ENCODE results near the gene PI4K2B.
"Not testable (repeated sequence)": the region's sequence is repeated elsewhere in the genome, so short reads cannot be mapped to it uniquely, and the experiment has no call there.

The PI4K2B gene

DNA sequence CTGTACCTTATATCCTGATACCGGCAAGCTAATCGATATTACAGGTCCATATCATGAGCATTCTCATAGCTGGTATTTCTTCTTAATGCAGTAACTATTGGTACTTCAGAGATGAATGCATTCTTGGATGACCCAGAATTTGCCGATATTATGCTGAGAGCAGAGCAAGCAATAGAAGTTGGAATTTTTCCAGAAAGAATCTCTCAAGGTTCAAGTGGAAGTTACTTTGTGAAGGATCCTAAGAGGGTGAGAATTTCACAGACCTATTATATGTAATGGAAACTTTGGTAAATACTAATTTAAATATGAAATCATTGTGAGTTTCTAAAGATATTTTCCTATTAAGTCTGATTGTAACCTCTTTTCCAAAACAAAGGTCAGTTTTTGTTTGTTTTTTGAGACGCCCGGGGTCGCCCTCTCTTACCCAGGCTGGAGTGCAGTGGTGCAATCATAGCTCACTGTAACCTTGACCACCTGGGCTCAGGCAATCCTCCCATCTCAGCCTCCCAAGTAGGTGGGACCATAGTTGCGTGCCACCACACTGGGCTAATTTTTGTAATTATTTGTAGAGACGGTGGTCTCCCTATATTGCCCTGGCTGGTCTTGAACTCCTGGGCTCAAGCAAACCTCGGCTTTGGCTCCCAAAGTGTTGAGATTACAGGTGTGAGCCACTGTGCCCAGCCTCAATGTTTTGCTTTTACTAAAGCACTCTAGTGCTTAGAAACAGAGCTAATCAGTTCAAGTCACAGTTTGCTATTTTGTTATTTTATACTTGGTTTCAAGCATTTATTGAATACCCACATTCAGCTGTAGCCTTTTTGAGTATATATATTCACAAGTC, 18.6 kb downstream of the PI4K2B start:
- Mint-ChIP-seq H3K27me3 (ENCODE audit: low read depth) (no peaks in the 10 kb centered on the region), H3K36me3 (ENCODE audit: low read depth) (peaks cover 25% of the 10 kb centered on the region), H3K4me3 (no peak overlapping the region), H3K27ac (no peak overlapping the region), H3K9me3 (no peaks in the 10 kb centered on the region), H3K4me1 (ENCODE audit: low read depth) (peaks cover 12% of the 10 kb centered on the region)
- DNase-seq (ENCODE audit: low spot score), result no peak

DNA sequence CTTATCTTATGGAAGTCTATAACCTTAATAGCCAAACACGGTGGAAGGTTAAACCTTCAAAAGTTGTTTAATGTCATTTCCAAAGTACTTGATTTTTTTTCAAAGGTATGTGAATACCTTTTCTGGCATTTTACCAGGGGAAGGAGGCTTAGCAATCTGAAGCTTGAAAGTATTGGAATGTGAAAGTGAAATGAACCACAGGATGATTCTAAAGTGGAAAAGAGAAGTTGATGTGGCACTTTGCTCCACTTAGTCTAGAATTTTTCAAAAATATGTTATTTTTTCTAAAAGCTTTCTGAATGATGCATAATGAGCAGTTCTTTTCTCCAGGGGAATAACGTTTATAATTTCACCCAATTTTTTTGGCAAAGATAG, 19.2 kb downstream of the PI4K2B start:
- Mint-ChIP-seq H3K36me3 (ENCODE audit: low read depth) (peaks cover 26% of the 10 kb centered on the region), H3K4me3 (no peak overlapping the region), H3K27ac (no peak overlapping the region), H3K9me3 (no peaks in the 10 kb centered on the region), H3K27me3 (ENCODE audit: low read depth) (no peaks in the 10 kb centered on the region), H3K4me1 (ENCODE audit: low read depth) (peaks cover 12% of the 10 kb centered on the region)
- DNase-seq (ENCODE audit: low spot score), result no peak

DNA sequence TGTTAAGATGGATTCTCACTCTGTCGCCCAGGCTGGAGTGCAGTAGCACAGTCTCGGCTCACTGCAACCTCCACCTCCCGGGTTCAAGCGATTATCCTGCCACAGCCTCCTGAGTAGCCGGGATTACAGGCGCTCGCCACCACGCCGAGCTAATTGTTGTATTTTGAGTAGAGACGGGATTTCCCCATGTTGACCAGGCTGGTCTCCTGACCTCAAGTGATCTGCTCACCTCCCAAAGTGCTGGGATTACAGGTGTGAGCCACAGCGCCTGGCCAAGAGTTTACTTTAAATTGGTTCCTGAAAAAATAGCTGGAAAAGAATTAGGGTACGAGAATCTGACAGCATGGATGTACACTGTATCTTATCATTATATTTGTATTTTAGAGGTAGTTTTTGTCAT, 20.0 kb downstream of the PI4K2B start:
- not testable (repeated sequence) for H3K27me3 Mint-ChIP-seq (ENCODE audit: low read depth); DNase-seq (ENCODE audit: low spot score); H3K4me3 Mint-ChIP-seq; H3K9me3 Mint-ChIP-seq; H3K27ac Mint-ChIP-seq
- H3K36me3 Mint-ChIP-seq (ENCODE audit: low read depth), result peaks cover 22% of the 10 kb centered on the region
- H3K4me1 Mint-ChIP-seq (ENCODE audit: low read depth), result peaks cover 12% of the 10 kb centered on the region

DNA sequence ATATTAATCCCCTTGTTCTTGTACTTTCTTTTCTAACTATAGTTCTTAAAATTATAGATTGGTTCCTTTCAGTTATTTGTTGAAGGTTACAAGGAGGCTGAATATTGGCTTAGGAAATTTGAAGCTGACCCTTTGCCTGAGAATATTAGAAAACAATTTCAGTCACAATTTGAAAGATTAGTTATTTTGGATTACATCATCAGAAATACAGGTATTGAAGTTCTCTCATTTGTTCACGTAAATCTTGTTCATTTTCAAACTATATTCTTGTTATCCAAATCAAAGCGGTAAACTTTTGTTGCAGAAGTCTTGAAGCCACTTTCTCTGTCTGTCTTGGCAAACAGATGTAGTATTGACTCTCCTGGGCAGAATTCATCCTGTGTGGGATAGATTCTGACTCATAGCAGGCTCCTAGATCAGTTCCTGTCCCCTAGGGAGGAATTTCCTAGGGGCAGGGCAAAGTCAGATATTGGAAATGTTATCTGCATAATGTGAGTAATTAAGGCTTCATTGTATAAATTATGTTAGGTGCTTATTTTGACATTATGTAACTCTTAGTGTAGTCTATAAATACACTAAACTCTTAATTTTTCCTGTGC, 25.2 kb downstream of the PI4K2B start:
- Mint-ChIP-seq H3K4me3 (no peak overlapping the region), H3K4me1 (ENCODE audit: low read depth) (no peaks in the 10 kb centered on the region), H3K27ac (no peak overlapping the region), H3K36me3 (ENCODE audit: low read depth) (peaks cover 43% of the 10 kb centered on the region), H3K9me3 (no peaks in the 10 kb centered on the region), H3K27me3 (ENCODE audit: low read depth) (no peaks in the 10 kb centered on the region)
- DNase-seq (ENCODE audit: low spot score), result no peak

DNA sequence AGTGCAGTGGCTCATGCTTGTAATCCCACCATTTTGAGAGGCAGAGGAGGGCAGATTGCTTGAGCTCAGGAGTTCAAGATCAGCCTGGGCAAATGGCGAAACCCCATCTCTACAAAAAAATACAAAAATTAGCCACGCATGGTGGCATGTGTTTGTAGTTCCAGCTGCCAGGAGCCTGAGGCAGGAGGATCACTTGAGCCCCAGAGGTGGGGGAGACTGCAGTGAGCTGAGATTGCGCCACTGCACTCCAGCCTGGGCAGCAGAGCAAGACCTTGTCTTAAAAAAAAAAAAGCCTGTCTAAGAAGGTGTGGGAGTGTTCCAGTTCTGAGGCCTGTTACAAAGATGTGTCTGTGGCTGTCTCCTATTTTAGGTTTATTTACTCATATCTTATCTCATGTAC, 38.0 kb downstream of the PI4K2B start:
- H3K27me3 Mint-ChIP-seq (ENCODE audit: low read depth), result no peaks in the 10 kb centered on the region
- H3K36me3 Mint-ChIP-seq (ENCODE audit: low read depth), result peaks cover 42% of the 10 kb centered on the region
- no peak for DNase-seq (ENCODE audit: low spot score)
- H3K27ac Mint-ChIP-seq, result no peak overlapping the region
- no peaks in the 10 kb centered on the region for H3K9me3 Mint-ChIP-seq
- H3K4me3 Mint-ChIP-seq, result no peak overlapping the region
- no peaks in the 10 kb centered on the region for H3K4me1 Mint-ChIP-seq (ENCODE audit: low read depth)

DNA sequence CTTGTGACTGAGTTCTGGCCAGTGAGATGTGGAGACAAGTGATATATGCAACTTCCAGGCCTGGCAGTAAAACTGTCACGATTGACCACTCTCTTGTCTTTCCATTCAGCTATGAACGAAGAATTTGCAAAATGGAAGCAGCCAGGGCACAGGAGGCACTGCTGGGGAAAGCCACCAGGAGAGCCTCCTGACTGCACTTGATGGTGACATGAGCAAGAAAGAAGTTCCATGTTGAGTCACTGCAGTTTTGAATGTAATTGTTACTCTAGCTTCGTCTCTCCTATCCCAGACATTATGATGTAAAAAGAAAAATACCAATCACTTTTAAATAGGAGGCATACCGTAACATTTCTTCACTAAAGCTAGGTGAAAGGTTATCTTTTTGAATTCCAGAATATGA, 46.4 kb downstream of the PI4K2B start:
- no peak for DNase-seq (ENCODE audit: low spot score)
- no peaks in the 10 kb centered on the region for H3K9me3 Mint-ChIP-seq
- H3K27me3 Mint-ChIP-seq (ENCODE audit: low read depth), result no peaks in the 10 kb centered on the region
- no peak overlapping the region for H3K27ac Mint-ChIP-seq
- no peaks in the 10 kb centered on the region for H3K4me1 Mint-ChIP-seq (ENCODE audit: low read depth)
- no peak overlapping the region for H3K4me3 Mint-ChIP-seq
- H3K36me3 Mint-ChIP-seq (ENCODE audit: low read depth), result peaks cover 20% of the 10 kb centered on the region

DNA sequence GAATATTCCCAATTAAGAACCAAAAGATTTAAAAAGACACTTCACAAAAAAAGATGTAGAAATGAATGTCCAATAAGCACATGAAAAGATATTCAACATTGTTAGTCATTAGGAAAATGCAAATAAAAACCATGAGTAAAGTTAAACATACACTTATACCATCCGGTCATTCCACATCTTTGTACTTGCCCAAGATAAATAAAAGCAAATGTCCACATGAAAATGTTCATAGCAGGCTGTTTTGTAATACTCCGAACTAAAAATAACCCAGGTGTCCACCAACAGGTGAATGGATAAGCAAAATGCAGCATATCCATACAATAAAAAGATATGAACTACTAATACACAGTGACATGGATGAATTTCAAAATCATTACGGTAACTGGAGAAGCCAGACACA, 50.1 kb downstream of the PI4K2B start:
- Mint-ChIP-seq H3K27ac (no peak overlapping the region), H3K9me3 (peaks cover 11% of the 10 kb centered on the region), H3K27me3 (ENCODE audit: low read depth) (peaks cover 13% of the 10 kb centered on the region), H3K36me3 (ENCODE audit: low read depth) (peaks cover 13% of the 10 kb centered on the region), H3K4me1 (ENCODE audit: low read depth) (no peaks in the 10 kb centered on the region), H3K4me3 (no peak overlapping the region)
- DNase-seq (ENCODE audit: low spot score), result no peak

DNA sequence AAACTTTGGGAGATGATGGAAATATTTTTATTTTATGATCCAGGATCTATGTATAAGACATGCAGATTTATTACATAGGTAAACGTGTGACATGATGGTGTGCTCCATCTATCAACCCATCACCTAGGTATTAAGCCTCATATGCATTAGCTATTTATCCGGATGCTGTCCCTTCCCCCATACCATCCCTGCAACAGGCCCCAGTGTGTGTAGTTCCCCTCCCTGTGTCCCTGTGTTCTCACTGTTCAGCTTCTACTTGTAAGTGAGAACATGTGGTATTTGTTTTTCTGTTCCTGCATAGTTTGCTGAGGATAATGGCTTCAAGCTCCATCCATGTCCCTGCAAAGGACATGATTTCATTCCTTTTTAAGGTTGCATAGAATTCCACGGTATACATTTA, 50.6 kb downstream of the PI4K2B start:
- peaks cover 13% of the 10 kb centered on the region for H3K36me3 Mint-ChIP-seq (ENCODE audit: low read depth)
- peaks cover 11% of the 10 kb centered on the region for H3K9me3 Mint-ChIP-seq
- H3K27ac Mint-ChIP-seq, result no peak overlapping the region
- DNase-seq (ENCODE audit: low spot score), result no peak
- H3K4me1 Mint-ChIP-seq (ENCODE audit: low read depth), result no peaks in the 10 kb centered on the region
- H3K4me3 Mint-ChIP-seq, result no peak overlapping the region
- peaks cover 13% of the 10 kb centered on the region for H3K27me3 Mint-ChIP-seq (ENCODE audit: low read depth)

DNA sequence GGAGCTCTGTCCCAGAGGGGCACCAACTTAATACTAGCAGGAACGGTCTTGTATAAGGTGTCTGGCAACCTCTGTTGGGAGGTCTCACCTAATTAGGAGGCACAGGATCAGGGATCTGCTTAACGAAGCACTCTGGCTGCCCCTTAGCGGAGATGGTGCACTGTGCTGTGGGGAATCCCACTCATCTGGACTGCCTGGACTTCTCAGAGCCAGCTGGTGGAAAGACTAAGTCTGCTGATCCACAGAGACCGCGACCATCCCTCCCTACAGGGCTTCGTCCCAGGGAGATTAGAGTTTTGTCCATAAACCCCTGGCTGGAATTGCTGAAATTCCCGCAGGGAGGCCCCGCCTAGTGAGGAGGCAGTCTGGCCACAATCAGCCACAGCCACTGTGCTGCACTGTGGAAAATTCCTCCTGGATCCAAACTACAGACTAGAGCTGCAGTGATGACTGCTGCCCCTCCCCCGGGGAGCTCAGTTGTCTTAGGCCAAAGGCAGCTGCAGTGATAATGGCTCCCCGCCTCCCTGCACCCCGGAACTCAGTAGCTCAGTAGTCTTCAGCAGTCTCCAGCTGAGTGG, 56.7 kb downstream of the PI4K2B start:
- Mint-ChIP-seq H3K27me3 (ENCODE audit: low read depth) (peaks cover 15% of the 10 kb centered on the region), H3K4me3 (no peak overlapping the region), H3K27ac (no peak overlapping the region), H3K36me3 (ENCODE audit: low read depth) (peaks cover 2% of the 10 kb centered on the region), H3K4me1 (ENCODE audit: low read depth) (no peaks in the 10 kb centered on the region), H3K9me3 (peaks cover 11% of the 10 kb centered on the region)
- no peak for DNase-seq (ENCODE audit: low spot score)

DNA sequence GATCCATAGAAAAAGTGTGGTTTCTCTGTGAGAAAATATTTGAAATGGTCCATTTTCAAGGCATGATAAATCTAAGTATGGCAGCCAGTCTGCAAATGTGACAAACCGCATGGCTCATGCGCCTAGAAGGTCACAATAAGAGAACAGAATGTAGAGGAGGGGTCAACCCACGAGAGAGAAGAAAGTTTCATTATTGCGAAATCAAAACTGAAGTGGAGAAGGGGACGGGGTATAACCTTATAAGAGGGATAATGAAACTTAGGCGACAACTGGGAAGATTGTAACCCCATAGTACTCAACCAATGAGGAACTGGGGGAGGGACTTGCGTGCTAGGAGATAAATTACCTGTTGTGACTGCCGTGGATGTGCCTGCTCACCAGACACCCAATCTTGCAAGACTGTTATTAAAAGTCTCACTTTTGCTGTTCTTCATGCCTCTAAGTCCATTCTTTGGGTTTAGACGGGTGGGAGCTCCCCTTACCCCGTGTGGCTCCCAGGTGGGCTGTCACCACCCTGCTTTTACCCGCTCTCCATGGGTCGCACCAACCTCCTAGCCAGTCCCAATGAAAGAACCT, 57.4 kb downstream of the PI4K2B start:
- Mint-ChIP-seq H3K4me3 (no peak overlapping the region), H3K36me3 (ENCODE audit: low read depth) (peaks cover 2% of the 10 kb centered on the region), H3K9me3 (peaks cover 11% of the 10 kb centered on the region), H3K27ac (no peak overlapping the region), H3K27me3 (ENCODE audit: low read depth) (peaks cover 13% of the 10 kb centered on the region), H3K4me1 (ENCODE audit: low read depth) (no peaks in the 10 kb centered on the region)
- DNase-seq (ENCODE audit: low spot score), result no peak

DNA sequence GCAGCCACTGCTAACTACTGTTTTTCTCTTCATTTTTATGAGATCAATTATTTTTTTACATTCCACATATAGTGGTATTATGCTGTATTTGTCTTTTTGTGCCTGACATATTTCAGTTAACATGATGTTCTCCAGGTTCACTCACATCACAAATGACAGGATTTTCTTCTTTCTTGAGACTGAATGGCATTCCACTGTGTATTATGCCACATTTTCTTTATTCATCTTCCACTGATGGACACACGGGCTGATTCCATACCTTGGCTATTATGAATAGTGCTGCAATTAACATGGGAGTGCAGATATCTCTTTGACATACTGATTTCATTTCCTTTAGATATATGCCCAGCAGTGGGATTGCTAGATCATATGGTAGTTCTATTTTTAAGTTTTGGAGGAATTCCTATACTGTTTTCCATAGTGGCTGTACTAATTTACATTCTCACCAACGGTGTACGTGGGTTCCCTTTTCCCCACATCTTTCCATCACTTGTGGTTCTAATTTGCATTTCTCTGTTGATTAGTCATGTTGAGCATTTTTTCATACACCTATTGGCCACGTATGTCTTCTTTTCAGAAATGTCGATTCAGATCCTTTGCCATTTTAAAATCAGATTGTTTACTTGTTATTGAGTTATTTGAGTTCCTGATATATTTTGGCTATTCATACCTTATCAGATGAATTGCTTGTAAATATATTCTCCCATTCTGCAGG, 63.9 kb downstream of the PI4K2B start:
- Mint-ChIP-seq H3K9me3 (no peaks in the 10 kb centered on the region), H3K27me3 (ENCODE audit: low read depth) (peaks cover 2% of the 10 kb centered on the region), H3K27ac (no peak overlapping the region), H3K4me1 (ENCODE audit: low read depth) (no peaks in the 10 kb centered on the region), H3K4me3 (no peak overlapping the region), H3K36me3 (ENCODE audit: low read depth) (no peaks in the 10 kb centered on the region)
- DNase-seq (ENCODE audit: low spot score), result no peak

DNA sequence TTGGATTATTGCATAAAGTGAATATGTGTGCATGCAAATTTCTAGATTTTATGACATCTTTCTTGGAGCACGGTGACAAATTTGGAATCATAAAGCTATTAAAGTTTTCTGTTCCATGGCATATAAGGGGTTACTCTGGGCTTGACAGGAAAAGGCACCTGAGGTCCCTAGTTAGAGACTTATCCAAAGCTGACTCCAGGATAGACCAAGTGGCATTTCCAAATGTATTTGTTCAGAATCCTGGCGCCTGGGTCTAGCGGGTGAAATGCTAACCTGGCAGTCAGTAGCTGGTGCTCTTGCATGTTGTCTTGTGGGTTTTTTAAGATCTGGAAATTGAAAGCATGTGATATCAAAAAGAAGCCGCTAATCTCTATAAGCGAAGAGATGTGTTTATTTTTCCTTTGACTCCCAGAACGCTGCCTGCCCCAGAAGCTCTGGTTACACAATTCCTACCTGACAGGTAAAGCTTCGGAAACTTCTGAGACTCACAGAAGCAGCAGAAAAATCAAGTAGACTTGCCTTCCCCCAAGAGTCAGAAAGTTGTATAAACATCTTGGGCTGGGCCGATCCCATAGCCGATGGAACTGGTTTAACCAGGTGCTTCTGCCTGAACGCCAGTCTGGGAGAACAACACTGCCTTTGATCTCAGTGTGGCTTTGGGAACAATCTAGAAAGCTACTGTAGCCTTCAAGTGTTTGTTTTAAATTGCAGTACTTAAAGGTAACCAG, 65.8 kb downstream of the PI4K2B start:
- H3K36me3 Mint-ChIP-seq (ENCODE audit: low read depth), result no peaks in the 10 kb centered on the region

DNA sequence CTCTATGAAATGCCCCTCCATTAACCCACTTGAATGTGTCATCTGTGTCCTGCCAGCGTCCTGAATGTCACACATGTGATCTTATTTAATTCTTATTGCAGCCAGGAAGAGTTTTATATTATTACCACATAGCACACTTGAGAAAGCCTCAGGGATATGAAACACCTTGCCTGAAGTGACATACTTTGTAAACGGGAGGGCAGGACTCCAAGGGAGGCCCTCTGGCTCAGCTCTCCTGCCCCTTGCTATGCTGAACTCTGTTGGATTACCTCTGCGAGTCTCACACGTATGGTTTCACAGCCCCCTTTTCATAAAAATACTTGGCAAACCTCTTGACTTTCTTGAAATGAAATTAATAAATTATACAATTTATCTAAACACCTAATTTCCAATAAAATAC, 67.6 kb downstream of the PI4K2B start:
- Mint-ChIP-seq H3K9me3 (no peaks in the 10 kb centered on the region), H3K36me3 (ENCODE audit: low read depth) (no peaks in the 10 kb centered on the region), H3K4me1 (ENCODE audit: low read depth) (no peaks in the 10 kb centered on the region), H3K27me3 (ENCODE audit: low read depth) (no peaks in the 10 kb centered on the region), H3K4me3 (no peak overlapping the region), H3K27ac (no peak overlapping the region)
- no peak for DNase-seq (ENCODE audit: low spot score)

More for the DNA sequence above, 65.8 kb downstream of the PI4K2B start:
- Mint-ChIP-seq H3K27me3 (ENCODE audit: low read depth) (peaks cover 1% of the 10 kb centered on the region), H3K4me1 (ENCODE audit: low read depth) (no peaks in the 10 kb centered on the region), H3K9me3 (no peaks in the 10 kb centered on the region), H3K27ac (no peak overlapping the region), H3K4me3 (no peak overlapping the region)
- DNase-seq (ENCODE audit: low spot score), result no peak
